Measurements from ENCODE around the gene PTPRN2. TPM values are rescaled to one million over a fixed set of nuclear protein-coding genes. Genes with fewer than 3 reads are reported as not detected.

Gene PTPRN2
- total and polyA plus RNA-seq, 2 donors (not counting 3 experiments of a cell fraction or from before 2014, with no cell fraction given): 0.62 to 0.88 TPM

DNA sequence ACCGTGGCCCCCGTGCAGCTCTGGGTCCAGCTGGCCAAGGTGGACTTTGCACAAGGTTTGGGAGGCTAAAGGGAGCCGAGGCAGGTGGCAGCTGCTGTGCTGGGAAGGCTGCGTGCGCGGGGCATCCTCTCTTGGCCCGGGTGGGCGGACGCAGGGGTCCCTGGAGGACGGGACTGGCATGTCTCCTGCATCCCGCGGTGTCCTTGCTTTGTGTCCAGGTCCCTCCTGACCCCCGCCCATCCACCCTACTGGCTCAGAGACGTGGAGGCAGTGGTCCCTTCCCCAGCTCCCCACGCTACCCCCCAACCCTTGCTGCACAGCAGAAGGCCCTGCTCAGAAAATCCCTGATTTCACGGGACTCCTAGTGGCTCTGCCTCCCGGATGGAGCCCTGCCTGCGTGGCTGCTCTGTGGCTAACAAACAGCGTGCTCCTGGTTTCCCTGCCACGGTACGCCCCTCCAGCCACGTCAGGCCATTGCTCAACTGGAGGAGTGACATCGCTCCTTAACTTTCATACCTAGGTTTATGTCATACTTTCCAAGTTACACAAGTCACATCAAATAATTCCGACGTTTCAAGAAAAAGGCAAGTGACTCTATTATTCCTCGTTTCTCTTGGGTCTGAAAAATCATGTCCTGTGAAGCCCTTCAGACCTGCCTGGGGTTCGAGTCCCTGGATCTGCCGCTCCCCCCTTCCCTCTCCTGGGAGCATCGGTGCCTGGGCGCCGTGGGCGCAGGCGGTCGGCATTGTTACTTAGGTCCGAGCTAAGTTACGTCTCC is 829.0 kb downstream of the PTPRN2 start:
- no peaks in the 10 kb centered on the region for H3K4me1 ChIP-seq (ENCODE audit: control insufficient read depth, extremely low read depth, insufficient read depth, low read length)
- no peaks in the 10 kb centered on the region for H4K20me1 ChIP-seq (replicated peaks; ENCODE audit: control insufficient read depth, extremely low read depth, insufficient read depth, low read length)
- FAIRE-seq (no peak), DNase-seq (ENCODE audit: low read depth, low spot score) (no peak)
- POLR2A ChIA-PET: no interaction called here
- H3K9me1 ChIP-seq (replicated peaks; ENCODE audit: control insufficient read depth, extremely low read depth, insufficient read depth, low read length): no peaks in the 10 kb centered on the region
- intact Hi-C loops (cut with micrococcal nuclease): no loop called here
- dilution Hi-C loops (cut with MboI; ENCODE audit: extremely low pct_ligation_motif_present, low sequenced_read_pairs): no loop called here
- no peak overlapping the region for H3K9ac ChIP-seq (replicated peaks; ENCODE audit: extremely low read depth, insufficient read depth, low read length)
- TF ChIP-seq, protein P1, sequence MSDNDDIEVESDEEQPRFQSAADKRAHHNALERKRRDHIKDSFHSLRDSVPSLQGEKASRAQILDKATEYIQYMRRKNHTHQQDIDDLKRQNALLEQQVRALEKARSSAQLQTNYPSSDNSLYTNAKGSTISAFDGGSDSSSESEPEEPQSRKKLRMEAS (IDR thresholded peaks at IDR 0.05; ENCODE audit: insufficient read depth, insufficient read length): no peak
- TF ChIP-seq JUN (IDR thresholded peaks at IDR 0.05; ENCODE audit: borderline replicate concordance, insufficient read depth, insufficient read length, low read depth) (no peak), FOS (IDR thresholded peaks at IDR 0.05; ENCODE audit: borderline replicate concordance, insufficient read depth, low read length) (no peak), POLR2AphosphoS5 (IDR thresholded peaks at IDR 0.05; ENCODE audit: insufficient read depth, low read depth, low read length) (no peak), POLR2A (IDR thresholded peaks at IDR 0.05; ENCODE audit: low read depth, low read length) (no peak), GATA2 (IDR thresholded peaks at IDR 0.05; ENCODE audit: insufficient read depth, insufficient read length, low read depth, low read length) (no peak)
- TF ChIP-seq, protein P2, sequence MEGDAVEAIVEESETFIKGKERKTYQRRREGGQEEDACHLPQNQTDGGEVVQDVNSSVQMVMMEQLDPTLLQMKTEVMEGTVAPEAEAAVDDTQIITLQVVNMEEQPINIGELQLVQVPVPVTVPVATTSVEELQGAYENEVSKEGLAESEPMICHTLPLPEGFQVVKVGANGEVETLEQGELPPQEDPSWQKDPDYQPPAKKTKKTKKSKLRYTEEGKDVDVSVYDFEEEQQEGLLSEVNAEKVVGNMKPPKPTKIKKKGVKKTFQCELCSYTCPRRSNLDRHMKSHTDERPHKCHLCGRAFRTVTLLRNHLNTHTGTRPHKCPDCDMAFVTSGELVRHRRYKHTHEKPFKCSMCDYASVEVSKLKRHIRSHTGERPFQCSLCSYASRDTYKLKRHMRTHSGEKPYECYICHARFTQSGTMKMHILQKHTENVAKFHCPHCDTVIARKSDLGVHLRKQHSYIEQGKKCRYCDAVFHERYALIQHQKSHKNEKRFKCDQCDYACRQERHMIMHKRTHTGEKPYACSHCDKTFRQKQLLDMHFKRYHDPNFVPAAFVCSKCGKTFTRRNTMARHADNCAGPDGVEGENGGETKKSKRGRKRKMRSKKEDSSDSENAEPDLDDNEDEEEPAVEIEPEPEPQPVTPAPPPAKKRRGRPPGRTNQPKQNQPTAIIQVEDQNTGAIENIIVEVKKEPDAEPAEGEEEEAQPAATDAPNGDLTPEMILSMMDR (IDR thresholded peaks at IDR 0.05; ENCODE audit: extremely low read depth in 1 of 2, insufficient read depth in 1 of 2, low read depth in 1 of 2, low read length in 2 of 2): no peak
- H2AFZ ChIP-seq (ENCODE audit: low read depth, low read length): no peak overlapping the region
- CTCF ChIA-PET: no interaction called here
- no TSS peak for BruUV-seq (replicated peaks)
- no peaks in the 10 kb centered on the region for H3K79me2 ChIP-seq (ENCODE audit: control insufficient read depth, insufficient read depth, low read length)
- no peak overlapping the region for H3K4me2 ChIP-seq (ENCODE audit: insufficient read depth, low read length)
- no peaks in the 10 kb centered on the region for H3K36me3 ChIP-seq (ENCODE audit: control insufficient read depth in 2 of 2, extremely low read depth in 1 of 2, insufficient read depth in 2 of 2, low read length in 2 of 2)
- peaks cover 9% of the 10 kb centered on the region for H3K9me3 ChIP-seq (replicated peaks; ENCODE audit: control insufficient read depth, insufficient read depth, low read length)
- H3K27ac ChIP-seq (ENCODE audit: insufficient read depth, low read depth, low read length): no peak overlapping the region
- H3K4me3 ChIP-seq (replicated peaks in 1 of 3; ENCODE audit: insufficient read depth in 1 of 3, low read depth in 1 of 3, low read length in 3 of 3): no peak overlapping the region
- H3K27me3 ChIP-seq (ENCODE audit: control insufficient read depth in 2 of 2, insufficient read depth in 2 of 2, low read length in 2 of 2): no peaks in the 10 kb centered on the region

All from endothelial cell of umbilical vein (primary cell).